ENCODE measurements around the gene TULP3.

- no peak for TF ChIP-seq CTCF (optimal IDR thresholded peaks at IDR 0.05 in 1 of 3, IDR thresholded peaks at IDR 0.05 in 1 of 3, conservative IDR thresholded peaks at IDR 0.05 in 1 of 3; ENCODE audit: extremely low read depth in 1 of 3, insufficient read depth in 2 of 3, low read length in 3 of 3)
- TF ChIP-seq EZH2 (IDR thresholded peaks at IDR 0.05; ENCODE audit: low read length): no peak
Measured at GRCh38 chr12:2884810-2885209, 5.9 kb upstream of the TULP3 start.

All from keratinocyte (primary cell).